NCI-H524 treated with DMSO at 0.1 percent for 48 hours (cell line): Measurements from ENCODE around the gene CORT.

Source experiments
- DNase-seq: peaks from one replicate; lab custom pipeline; 2025; lab: John Stamatoyannopoulos, UW

CORT gene

DNA sequence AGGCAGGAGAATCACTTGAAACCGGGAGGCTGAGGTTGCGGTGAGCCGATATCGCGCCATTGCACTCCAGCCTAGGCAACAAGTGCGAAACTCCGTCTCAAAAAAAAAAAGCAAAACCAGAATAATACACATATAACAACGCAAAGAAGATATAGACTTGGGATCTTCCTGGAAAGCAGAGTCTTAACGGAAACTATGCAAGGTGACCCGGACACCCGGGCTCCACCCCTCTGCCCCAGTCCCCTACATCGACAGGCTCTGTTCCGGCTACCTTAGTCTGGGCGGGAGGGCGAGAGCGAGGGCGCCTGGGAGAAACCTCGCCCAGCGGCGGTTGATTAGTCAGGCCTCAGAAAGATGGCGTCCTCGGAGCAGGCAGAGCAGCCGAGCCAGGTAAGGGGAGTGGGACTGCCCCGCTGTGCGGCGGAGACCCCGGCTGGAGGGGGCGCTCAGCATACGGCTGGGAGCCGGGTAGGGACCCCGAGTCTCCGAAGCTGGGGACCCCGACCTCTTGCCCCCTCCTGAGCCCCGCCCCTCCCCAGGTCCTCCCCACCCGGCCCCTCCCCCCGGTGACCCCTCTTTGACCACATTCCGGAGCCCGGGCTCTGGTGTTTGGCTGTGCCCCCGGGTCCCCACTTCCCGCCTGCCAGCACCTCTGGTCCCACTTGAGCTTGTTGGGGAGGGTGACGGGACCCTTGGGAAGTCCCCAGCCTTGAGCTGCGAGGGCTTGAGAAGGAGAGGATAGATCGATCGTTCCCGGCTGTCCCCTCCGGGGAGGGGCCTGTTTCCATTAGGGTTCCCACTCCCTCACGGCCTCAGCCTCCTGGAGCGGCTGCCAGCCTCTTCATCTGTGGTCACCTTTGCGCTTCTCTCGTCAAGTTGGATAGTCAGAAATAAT is 25.0 kb downstream of the CORT start, which contains the start of gene PEX14:
TSS of gene PEX14 (plus strand) at position 338 of the 895 bp plus-strand sequence. CDS start at position 355, 17 bp downstream.
- peak; percentile 53 for DNase-seq

DNA sequence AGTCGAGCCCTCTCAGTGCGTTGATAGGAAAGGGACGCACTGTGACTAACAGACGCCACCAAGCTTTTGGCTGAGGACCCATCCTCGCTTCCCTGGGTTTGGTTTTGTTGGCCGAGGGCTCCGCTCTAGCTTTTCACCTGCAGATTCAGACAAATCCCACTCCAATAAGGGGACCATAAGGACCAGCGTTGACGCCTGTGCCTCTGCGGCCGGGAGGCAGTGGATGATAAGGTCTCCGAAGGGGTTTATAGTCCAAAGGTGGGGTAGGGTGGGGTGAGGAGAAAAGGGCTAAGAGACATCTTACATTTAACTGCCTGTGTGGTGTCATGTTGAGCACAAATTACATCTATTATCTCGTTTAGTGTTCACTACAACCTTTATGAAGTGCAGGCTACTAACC is 25.7 kb downstream of the CORT start:
- no peak for DNase-seq

DNA sequence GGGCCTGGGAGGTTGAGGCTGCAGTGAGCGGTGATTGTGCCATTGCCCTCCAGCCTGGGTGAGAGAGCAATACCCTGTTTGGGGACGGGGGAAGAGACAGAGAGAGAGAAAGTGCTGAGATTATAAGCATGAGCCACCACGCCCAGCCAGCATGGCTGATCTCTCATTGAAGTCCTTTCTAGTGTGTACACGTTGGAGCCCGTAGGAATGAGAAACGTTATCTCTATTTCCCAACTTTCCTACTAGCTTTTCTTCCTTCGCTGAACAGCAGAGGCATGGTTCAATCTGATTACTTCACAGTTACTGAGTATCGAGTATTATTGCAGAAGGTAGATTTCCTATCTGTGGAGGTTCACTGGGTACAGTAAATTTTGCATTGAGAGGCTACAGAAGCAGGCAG is 29.5 kb downstream of the CORT start:
- no peak for DNase-seq

DNA sequence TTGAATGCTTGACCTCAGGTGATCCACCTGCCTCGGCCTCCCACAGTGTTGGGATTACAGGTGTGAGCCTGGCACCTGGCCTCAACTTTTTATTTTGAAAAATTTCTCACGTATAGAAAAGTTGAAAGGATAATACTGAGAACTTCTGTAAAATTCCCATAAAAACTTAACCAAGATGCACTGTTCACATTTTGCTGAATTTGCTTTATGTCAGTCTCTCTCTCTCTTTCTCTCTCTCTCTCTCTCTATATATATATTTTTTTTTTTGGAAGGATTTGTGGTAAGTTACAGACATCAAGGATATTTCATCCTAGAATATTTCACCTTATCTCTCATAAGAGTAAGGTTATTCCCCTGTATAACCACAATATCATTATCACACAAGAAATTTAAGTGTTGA is 30.8 kb downstream of the CORT start:
- DNase-seq = no peak

DNA sequence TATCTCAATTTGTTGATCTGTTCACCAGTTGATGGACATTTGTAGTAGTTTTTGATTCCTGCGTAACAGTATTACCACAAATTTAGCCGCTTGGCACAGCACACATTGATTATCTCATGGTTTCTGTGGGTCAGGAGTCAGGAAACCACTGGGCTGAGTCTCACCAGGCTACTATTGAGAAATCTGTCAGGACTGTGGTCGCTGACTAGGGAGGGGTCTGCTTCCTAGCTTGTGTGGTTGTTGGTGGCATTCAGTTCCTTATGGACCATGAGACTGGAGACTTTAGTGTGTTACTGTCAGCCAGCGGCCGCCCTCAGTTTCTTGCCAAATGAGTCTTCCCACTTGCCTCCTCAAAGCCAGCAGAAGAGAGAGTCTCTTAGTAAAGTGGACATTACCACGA is 34.7 kb downstream of the CORT start:
- no peak for DNase-seq

DNA sequence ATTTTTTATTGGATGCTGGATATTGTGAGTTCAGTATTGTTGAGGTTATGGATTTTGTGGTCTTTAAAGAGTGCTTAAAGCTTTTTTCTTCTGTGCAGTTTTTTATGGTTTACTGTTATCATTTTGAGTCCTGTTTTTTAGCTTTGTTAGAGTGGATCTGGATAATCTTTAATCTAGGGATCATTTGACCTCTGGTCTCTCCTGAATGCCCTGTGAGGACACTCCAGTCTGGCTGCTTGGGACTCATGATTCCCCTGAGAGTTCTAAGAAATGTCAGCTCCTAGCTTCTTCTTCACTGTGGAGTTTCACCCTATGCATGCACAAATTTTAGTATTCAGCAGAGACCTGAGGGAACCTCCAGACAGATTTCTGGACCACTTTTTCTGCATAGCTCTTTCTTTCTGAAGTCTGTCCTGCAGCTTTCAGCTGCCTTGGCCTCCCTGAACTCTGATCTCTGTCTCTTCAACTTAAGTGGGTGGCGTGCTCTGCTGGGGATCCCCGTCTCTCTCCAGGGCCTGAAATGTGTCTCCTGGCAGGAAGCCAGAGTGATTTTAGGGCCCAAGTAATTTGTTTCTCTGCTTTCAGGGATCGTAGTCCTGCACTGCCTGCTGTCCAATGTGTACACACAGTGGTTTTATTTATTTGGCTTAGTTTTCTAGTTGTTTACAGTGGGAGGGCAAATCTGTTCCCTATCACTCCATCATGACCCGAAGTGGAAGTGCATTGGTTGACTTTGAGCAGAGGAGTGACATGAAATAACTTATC is 39.6 kb downstream of the CORT start:
- DNase-seq = no peak

DNA sequence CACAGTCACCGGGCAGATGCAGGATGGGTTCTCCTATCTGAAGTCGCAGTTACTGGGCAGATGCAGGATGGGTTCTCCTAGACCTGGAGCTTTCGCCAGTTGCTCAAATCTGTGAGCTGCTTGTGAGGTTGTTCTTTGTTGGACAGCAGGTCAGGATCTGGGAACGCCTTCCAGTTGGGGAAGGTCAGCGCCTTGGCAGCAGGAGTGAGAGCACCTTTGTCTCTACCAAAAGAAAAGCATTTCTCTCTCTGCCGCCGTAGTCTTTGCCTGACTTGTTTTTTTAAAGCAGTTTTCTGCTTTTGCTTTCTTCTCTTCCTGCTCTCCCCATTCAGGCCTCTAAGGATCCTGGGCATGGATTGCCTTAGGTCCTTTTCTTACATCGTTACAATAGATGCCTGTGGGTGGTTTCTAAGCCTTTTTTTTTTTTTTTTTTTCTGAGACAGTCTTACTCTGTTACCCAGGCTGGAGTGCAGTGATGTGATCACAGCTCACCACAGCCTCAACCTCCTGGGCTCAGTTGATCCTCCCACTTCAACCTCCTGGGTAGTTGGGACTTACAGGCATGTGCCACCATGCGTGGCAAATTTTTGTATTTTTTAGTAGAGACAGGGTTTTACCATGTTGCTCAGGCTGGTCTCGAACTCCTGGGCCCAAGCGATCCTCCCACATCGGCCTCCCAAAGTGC is 40.6 kb downstream of the CORT start:
- no peak for DNase-seq

DNA sequence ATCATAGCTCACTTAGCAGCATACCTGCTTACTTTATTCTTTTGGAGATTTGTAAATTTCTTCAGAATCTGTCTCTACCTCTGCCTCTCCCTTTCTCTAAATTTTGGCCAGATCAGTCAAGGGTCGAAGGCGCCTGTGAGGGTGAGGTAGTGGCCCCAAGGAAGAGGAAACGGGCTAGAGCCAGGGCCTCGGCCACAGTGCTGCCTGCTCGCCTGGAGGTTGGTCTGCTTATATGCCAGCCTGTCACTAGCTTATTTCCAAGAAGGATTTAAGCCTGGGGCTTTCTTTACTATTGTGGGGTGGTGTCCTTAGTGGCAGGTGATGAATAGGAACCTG is 44.6 kb downstream of the CORT start:
- DNase-seq = no peak

DNA sequence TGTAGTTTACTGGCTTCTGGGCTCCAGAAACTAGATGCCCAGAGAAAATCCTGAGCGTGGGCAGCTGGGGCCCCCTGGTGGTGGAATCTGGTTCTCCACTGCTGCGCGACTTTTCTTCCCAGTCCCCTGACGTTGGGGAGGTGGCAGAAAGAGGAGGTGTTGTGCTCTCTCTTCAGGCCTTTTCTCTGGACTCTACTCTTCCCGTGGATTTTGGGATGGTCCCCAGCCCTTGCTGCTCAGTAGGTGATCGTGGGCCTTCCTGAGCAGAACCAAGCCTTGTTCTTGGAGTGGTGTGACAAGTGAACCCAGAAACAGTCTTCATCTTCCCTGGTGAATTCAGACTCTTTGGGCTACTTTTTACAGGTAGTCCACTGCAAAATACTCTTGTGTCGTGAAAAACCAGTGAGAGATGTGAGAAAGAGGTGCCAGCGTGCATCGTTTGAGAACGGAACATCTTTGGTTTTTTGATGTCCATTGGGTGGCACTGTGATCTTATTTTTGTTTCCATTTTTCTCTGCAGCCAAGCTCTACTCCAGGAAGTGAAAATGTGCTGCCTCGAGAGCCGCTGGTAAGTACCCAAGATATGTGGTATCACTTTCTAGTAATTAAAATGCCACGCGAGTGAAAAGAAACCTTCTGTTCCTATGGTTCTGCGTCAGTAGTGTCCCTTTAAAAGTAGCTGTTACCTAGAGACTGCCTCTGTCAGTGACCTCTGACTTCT is 45.1 kb downstream of the CORT start:
- no peak for DNase-seq

DNA sequence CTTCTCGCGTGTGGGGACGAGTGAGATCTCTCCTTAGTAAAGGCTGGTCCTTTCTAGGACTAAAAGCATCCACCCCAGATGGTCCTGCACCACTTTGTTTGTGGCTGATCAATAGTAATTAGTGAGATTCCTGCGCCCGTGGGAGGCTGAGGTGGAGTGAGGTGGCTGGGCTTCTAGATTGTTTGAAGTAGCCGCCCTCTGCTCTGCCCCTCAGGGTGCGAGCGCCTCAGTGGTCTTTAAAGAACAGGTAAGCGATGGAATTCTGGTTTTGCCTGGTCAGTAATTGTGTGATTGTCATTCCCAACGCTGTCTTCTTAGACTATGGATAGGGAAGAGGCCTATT is 45.6 kb downstream of the CORT start:
- no peak for DNase-seq

DNA sequence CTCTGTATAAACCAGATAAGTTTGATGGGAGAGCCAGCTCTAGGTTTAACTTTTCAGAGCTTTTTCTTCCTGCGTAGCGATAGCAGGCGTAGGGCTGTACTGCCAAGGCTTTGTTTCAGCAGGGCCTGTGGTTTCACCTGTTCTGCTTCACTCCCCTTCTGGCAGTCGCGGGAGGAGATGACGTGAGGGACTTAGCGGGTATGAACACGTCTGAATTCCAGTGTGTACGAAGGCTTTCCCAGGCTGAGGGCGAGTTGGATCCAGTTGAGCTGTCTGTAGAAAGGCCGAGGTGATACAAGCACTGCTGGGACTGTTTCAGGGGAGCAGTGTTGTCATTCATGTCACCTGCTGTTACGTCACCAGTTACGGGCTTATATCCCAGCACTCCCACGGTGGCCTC is 46.1 kb downstream of the CORT start:
- DNase-seq = no peak

DNA sequence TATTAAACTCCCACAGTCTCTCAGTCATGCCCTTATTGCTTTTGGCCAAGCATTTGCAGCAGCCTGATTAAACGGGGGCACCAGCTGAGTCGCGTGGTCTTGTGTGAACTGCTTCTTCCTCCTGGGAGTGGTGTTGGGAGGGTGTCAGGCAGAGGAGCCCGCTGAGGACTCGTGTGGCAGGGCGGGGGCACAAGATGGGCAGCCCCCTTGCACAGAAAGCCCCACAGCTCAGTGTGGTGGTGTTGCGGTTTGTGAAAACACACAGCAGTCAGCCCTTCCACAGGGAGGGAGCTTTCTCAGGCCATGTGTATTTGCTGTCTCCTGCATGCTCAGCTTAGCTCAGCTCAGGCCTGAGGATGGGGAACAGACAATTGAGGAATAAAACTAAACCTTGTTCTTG is 47.3 kb downstream of the CORT start:
- DNase-seq = no peak

DNA sequence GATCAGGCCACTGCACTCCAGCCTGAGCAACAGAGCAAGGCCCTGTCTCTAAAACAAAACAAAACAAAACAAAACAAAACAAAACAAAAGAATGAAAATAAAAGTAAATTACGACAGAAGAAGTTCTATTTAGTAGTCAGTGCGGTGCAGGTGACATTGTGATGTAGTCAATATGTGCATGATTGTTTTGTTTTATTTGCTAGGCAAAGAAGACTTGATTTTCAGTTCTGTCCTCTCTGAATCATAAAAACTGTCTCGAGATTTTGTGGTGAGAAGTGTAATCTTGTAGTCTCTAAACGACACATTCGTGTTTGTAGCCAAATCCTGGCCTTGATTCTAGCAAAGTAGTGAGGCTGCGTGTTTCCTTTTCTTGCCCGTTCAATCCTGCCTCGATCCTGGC is 48.4 kb downstream of the CORT start:
- no peak for DNase-seq
